COLO668 (cell line): ENCODE measurements around the gene TSHZ2.
"Not testable (repeated sequence)": the region's sequence is repeated elsewhere in the genome, so short reads cannot be mapped to it uniquely, and the experiment has no call there.

Experiments
- DNase-seq: peaks from one replicate; lab custom pipeline; 2025; ENCODE audit not compliant: unreplicated experiment; lab: John Stamatoyannopoulos, UW

The TSHZ2 gene

DNA sequence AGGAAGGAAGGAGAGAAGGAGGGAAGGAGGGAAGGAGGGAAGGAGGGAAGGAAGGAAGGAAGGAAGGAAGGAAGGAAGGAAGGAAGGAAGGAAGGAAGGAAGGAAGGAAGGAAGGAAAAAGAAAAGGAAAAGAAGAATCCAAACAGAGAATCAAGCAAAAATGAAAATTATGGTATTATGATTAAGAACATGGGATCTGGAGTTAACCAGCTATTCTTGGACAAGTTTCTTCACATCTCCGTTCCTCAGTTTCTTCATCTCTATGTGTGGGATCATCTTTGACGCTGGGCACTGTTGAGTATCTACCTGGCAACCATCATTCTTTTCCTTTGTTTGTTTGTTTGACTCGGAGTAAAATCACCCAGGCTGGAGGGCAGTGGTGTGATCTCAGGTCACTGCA lies 549.9 kb downstream of the TSHZ2 start:
- DNase-seq, result no peak

DNA sequence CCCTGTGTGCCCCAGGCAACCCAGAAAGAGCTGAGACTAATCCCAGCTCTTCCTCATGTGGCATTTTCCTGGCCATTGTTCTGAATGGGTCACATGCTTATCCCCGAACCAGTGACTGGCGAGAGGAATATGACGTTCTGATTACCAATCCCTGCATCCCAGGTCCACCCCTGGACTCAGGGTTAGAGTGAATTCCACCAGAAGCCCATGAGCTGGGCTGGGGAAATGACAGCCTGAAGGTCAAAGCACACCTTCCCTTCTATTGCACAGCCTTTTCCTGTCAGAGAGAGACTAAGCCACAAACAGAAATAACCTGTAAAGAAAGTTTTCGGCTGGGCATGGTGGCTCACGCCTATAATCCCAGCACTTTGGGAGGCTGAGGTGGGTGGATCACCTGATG lies 550.5 kb downstream of the TSHZ2 start:
- DNase-seq, result no peak

DNA sequence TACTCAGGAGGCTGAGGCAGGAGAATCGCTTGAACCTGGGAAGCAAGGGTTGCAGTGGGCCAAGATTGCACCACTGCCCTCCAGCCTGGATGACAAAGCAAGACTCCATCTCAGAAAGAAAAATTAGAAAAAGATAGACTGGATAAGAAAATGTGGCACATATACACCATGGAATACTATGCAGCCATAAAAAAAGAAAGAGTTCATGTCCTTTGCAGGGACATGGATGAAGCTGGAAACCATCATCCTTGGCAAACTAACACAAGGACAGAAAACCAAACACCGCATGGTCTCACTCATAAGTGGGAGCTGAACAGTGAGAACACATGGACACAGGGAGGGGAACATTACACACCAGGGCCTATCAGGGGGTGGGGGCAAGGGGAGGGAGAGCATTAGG lies 551.5 kb downstream of the TSHZ2 start:
- not testable (repeated sequence) for DNase-seq

DNA sequence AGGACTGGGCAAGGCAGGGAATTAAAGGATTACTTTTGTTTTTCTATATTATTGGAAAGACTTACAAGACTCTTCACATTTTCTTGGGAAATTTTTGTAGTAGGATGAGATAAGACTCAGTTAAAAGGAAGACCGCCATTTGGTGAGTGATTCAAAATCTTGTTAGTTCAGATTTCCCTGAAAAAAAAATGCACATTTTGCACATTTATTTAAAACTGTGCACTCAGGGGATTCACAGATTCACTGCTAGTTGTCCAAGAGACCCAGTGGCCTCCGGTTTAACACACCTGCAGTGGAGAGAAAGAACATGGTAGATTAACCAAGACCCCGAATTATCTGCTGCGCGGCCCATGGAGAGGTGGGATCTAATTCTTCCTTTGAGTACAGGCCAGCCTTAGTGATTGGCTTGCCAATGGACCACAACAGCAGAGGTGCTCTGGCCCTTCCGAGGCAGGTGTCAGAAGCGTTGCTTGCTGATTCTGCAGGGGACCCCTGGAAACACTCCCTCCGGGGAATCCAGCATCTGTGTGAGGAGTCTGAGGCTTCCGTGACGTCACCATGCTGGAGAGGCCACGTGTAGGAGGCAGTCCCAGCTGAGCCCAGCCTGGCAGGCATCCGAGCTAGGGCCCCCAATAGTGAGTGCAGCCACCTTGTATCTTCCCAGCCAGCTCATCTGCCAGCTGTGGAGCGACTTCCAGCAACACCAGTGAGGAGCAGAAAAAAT lies 552.6 kb downstream of the TSHZ2 start:
- DNase-seq, result no peak

DNA sequence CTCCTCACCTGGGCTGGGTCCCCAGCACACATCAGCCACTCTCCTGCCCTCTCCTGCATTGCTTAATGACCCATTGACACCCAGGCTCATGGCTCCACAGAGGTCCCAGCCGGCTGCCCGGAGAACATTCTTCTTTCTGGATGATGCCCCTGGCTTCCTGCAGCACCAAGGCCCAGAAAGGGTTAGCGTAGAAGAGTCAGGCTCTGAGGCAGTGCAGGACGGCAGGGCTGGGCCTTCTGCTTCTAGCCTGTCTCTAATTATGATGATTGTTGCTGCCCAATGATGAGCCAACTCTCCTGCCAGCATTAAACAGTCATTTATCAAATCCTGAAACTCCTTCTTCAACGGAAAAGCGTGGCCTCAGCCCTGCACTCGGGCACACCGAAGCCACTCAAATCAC lies 555.0 kb downstream of the TSHZ2 start:
- no peak for DNase-seq

DNA sequence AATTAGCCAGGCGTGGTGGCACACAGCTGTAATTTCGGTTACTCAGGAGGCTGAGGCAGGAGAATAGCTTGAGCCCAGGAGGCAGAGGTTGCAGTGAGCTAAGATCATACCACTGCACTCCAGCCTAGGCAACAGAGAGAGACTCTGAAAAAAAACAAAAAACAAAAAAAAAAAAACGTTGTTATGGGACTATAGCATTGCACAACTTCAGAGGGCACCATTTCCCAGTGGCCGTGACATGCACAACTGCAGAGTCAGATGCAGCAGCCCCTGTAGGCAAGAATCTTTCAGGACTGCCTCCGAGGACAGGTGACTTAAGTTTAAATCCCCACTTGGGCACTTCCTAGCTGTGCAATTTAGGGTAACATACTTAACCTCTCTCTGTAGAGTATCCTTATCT lies 557.5 kb downstream of the TSHZ2 start:
- DNase-seq, result no peak

DNA sequence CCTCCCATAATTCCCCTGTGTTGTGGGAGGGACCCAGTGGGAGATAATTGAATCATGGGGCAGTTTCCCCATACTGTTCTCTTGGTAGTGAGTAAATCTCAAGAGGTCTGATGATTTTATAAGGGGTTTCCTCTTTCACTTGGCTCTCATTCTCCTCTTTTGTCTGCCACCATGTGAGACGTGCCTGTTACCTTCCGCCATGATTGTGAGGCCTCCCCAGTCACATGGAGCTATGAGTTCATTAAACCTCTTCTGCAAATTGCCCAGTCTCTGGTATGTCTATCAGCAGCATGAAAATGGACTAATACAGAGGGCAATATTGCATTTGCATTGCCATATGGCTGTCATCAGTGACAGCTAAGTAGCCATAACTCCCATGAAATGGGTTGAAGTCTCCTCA lies 558.3 kb downstream of the TSHZ2 start:
- no peak for DNase-seq

DNA sequence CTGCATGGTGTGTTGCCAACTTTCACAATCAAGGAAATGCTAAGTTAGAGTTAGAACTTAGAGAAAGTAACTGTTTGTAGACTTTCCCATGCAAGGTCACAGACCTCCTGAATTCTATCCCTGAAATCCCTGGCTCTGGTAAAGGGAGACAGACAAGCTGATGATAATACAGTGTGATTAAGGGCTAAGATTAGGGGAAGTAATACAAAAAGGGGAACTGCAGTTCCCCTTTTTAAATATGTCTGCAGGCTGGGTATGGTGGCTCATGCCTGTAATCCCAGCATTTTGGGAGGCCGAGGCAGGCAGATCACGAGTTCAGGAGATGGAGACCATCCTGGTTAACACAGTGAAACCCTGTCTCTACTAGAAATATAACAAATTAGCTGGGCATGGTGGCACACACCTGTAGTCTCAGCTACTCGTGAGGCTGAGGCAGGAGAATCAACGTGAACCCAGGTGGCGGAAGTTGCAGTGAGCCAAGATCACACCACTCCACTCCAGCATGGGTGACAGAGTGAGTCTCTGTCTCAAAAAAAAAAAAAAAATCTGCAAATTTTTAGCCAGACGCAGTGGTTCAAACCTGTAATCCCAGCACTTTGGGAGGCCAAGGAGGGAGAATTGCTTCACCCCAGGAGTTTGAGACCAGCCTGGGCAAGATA lies 560.6 kb downstream of the TSHZ2 start:
- DNase-seq, result not testable (repeated sequence)

DNA sequence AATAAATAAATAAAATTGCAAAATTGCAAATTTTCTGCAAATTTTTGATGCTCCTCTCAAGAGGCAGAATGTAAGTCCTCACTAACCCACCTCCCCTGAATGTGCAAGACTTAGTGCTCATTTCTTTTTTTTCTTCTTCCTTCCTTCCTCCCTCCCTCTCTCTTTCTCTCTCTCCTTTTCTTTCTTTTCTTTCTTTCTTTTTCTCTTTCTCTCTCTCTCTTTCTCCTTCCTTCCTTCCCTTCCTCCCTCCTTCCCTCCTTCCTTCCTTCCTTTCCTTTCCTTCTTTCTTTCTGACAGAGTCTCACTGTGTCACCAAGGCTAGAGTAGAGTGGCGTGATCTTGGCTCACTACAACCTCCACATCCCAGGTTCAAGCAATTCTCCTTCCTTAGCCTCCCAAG lies 561.3 kb downstream of the TSHZ2 start:
- DNase-seq, result no peak

DNA sequence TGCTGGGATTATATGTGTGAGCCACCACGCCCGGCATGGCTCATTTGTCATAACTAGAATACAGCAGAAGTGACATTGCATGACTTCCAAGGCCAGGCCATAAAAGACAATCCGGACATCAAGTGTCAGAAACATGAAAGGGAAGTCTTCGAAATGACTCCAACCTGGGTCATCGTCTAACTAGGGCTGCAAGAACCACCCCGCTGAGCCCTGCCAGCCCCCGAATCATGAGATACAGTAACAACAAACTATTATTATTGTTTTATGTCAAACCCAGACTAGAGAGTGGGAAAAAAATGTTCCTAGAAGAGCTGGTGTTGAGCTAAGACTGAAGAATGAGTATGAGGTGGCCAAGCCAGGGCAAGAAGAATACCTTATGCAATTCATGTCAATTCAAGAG lies 561.9 kb downstream of the TSHZ2 start:
- DNase-seq, result no peak

DNA sequence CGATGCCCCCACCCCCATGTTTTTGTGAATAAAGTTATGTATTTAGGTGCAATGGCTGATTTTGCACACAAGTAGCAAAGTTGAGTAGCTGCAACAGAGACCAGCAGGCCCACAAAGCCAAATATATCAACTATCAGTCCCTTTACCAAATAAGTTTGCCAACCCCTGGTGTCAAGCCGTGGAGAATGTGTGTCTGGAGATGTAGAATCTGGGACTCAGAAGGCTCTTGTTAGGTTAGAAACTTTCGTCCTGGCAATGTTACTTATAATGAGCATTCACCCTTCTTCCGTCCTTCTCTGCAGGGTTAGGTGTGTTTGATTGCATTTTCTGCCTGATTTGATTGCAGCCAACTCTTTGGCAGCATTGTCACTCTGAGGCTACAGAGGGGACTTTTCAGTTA lies 563.7 kb downstream of the TSHZ2 start:
- no peak for DNase-seq

DNA sequence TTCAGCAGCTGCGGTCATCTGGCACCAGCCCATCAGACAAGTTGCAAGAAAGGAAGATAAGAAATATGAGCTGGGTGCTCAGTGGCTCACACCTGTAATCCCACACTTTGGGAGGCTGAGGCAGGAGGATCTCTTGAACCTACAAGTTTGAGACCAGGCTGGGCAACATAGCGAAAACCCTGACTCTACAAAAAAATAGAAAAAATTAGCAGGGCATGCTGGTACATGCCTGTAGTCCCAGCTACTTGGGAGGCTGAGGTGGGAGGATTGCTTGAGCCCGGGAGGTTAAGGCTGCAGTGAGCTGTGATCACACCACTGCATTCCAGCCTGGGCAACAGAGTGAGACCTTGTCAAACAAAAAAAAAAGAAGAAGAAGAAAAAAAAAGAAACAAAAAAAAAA lies 564.2 kb downstream of the TSHZ2 start:
- not testable (repeated sequence) for DNase-seq

DNA sequence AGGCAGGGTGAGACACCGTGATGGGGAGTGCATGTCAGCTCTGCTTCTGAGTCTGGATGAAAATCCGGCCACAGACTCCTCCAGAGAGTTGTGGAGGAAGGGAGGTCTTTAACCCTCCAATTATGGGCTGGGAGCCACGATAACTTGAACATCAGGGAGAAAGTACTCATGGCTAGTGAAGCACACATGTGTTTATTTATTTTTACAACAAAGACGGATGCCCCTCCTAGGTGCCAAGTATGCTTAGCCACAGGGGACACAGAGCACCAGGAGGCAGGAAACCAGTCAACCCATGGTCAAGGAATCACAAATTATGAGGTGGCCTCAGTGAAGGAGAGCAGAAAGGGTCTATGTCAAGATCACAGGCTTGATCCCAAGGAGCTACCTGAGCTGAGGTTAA lies 567.4 kb downstream of the TSHZ2 start:
- DNase-seq, result no peak
